GM12878 (cell line): Measurements from ENCODE around the gene UNC13A.

ENCODE experiments used
- ATF2 ChIP-seq: IDR thresholded peaks from 2 replicates; pipeline ENCODE4 v1.6.1; 2012; ENCODE audit warnings: low read length, inconsistent platforms
- CBX5 ChIP-seq: sonication (generic); IDR thresholded peaks from 2 replicates; pipeline ENCODE4 v1.6.1; 2016; ENCODE audit warnings: low read depth, moderate library complexity, mild to moderate bottlenecking, inconsistent platforms
- CTCF ChIP-seq, 3 experiments: IDR thresholded peaks in 2 of 3; conservative IDR thresholded peaks in 1 of 3; 2 replicates each; pipeline ENCODE4 v1.5.1; 2011; ENCODE audit warnings: low read depth in 3 of 3, low read length in 3 of 3, mild to moderate bottlenecking in 3 of 3, control low read depth in 2 of 3, moderate library complexity in 2 of 3, inconsistent platforms in 1 of 3, mixed read lengths in 1 of 3; ENCODE audit not compliant: control insufficient read depth in 2 of 3, insufficient read depth in 1 of 3; ENCODE audit errors: extremely low read depth in 1 of 3
- E2F4 ChIP-seq: IDR thresholded peaks from 2 replicates; pipeline ENCODE4 v1.6.1; 2012; ENCODE audit warnings: low read depth, low read length, improper control_type of control experiment
- GABPA ChIP-seq: IDR thresholded peaks from 2 replicates; pipeline ENCODE4 v1.6.1; 2014; ENCODE audit warnings: antibody characterized with exemption, low read depth, mild to moderate bottlenecking, inconsistent platforms
- HDAC2 ChIP-seq: fragments of 200-600 bp; sonication (generic); IDR thresholded peaks from 2 replicates; pipeline ENCODE4 v1.6.1; 2017
- MAX ChIP-seq: IDR thresholded peaks from 2 replicates; pipeline ENCODE4 v1.6.1; 2012; ENCODE audit warnings: low read depth, low read length, improper control_type of control experiment
- NKRF ChIP-seq: fragments of 450-650 bp; conservative IDR thresholded peaks from 2 replicates; pipeline ENCODE4 v1.6.1; 2017; ENCODE audit warnings: mild to moderate bottlenecking, moderate library complexity
- PML ChIP-seq: IDR thresholded peaks from 2 replicates; pipeline ENCODE4 v1.6.1; 2012; ENCODE audit warnings: low read length, inconsistent platforms
- POLR2A ChIP-seq: IDR thresholded peaks from 2 replicates; pipeline ENCODE4 v1.6.1; 2011; ENCODE audit warnings: low read depth, mild to moderate bottlenecking, low read length
- POLR2AphosphoS5 ChIP-seq: IDR thresholded peaks from 2 replicates; pipeline ENCODE4 v1.6.1; 2011; ENCODE audit warnings: mild to moderate bottlenecking, low read length, inconsistent platforms
- SIN3A ChIP-seq: IDR thresholded peaks from 2 replicates; pipeline ENCODE4 v1.6.1; 2012; ENCODE audit warnings: low read depth, low read length, improper control_type of control experiment
- YY1 ChIP-seq: IDR thresholded peaks from 2 replicates; pipeline ENCODE4 v1.6.1; 2011; ENCODE audit warnings: low read depth, mild to moderate bottlenecking, low read length
- ZNF24 ChIP-seq: fragments of 450-650 bp; IDR thresholded peaks from 2 replicates; pipeline ENCODE4 v1.6.1; 2017; ENCODE audit warnings: antibody characterized with exemption, mild to moderate bottlenecking

- TF ChIP-seq HDAC2 = no peak
- no peak for TF ChIP-seq PML
- no peak for TF ChIP-seq CBX5
- no peak for TF ChIP-seq GABPA
- no peak for TF ChIP-seq POLR2AphosphoS5
- no peak for TF ChIP-seq ZNF24
- no peak for TF ChIP-seq CTCF (IDR thresholded peaks at IDR 0.05 in 2 of 3, conservative IDR thresholded peaks at IDR 0.05 in 1 of 3; ENCODE audit: control insufficient read depth in 2 of 3, extremely low read depth in 1 of 3, insufficient read depth in 1 of 3, low read depth in 3 of 3, low read length in 3 of 3)
- no peak for TF ChIP-seq NKRF
- no peak for TF ChIP-seq ATF2
- no peak for TF ChIP-seq YY1
- TF ChIP-seq POLR2A = no peak
- no peak for TF ChIP-seq SIN3A
- no peak for TF ChIP-seq E2F4
- TF ChIP-seq MAX = no peak
These were observed 18.7 kb downstream of the UNC13A start for GRCh38 chr19:17669419-17669818.
